Activated CD4-positive, alpha-beta T cell treated with anti-CD3 and anti-CD28 coated beads for 36 hours (primary cell): ENCODE results near the gene THAP6. TPM values are rescaled to one million over a fixed set of nuclear protein-coding genes. Genes with fewer than 3 reads are reported as not detected.

Source experiments
- total RNA-seq, 2 experiments: library from RNA; stranded (reverse); gene quantifications; one replicate each; pipeline ENCODE4 v1.2.3, GENCODE V29; 2021

The THAP6 gene
- total RNA-seq, 2 experiments from 2014 or later, result 18.4 TPM

Other genes with a start within 250 kb of the THAP6 start
- gene RCHY1, start 70 bp upstream of the THAP6 start, total RNA-seq, result 10 to 100 TPM; 32.9 to 33.7 TPM
- gene ODAPH, start 41.6 kb downstream of the THAP6 start, total RNA-seq, result not detected
- gene CDKL2, start 116.1 kb downstream of the THAP6 start, total RNA-seq, result under 1 TPM; 0.62 to 0.91 TPM
- gene G3BP2, start 158.9 kb downstream of the THAP6 start, total RNA-seq, result 100 to 1,000 TPM; 127 to 137 TPM
- 10 to 100 TPM; 55.2 to 56.7 TPM for gene USO1, start 210.1 kb downstream of the THAP6 start, total RNA-seq